ENCODE measurements around the gene ATP13A3. TPM values are rescaled to one million over a fixed set of nuclear protein-coding genes. Genes with fewer than 3 reads are reported as not detected.

Gene ATP13A3
- total RNA-seq, 6 donors from 2014 or later: 67.9 to 152 (median 94.6) TPM

DNA sequence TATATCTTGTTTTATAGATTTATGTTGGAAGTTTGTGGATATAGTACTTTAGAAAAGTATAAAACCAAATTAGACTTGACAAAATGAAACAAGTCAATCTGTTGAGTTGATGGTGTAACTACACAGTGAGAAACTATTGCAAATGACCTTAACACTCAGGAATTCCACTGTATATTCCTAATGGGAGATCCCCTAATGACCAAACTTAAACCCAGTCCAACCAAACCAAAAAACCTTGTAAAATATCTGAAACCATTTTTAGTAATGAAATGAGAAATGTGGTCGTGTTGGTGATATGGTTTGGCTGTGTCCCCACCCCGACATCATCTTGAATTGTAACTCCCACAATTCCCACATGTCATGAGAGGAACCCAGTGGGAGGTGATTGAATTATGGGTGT is 31.9 kb upstream of the ATP13A3 start:
- Histone ChIP-seq H3K36me3 (no peaks in the 10 kb centered on the region), H3K4me1 (no peaks in the 10 kb centered on the region), H3K4me3 (no peak overlapping the region), H3K27me3 (no peaks in the 10 kb centered on the region), H3K9me3 (no peaks in the 10 kb centered on the region), H3K27ac (no peak overlapping the region)
- ATAC-seq (ENCODE audit: low FRiP score in 2 of 2): no peak
- WGBS, 2 donors: 60 to 89% methylated on average over 2 of the region's 2 CpGs
- no peak for DNase-seq
- TF ChIP-seq POLR2AphosphoS5 (IDR thresholded peaks at IDR 0.05): no peak
- TF ChIP-seq, protein P1, sequence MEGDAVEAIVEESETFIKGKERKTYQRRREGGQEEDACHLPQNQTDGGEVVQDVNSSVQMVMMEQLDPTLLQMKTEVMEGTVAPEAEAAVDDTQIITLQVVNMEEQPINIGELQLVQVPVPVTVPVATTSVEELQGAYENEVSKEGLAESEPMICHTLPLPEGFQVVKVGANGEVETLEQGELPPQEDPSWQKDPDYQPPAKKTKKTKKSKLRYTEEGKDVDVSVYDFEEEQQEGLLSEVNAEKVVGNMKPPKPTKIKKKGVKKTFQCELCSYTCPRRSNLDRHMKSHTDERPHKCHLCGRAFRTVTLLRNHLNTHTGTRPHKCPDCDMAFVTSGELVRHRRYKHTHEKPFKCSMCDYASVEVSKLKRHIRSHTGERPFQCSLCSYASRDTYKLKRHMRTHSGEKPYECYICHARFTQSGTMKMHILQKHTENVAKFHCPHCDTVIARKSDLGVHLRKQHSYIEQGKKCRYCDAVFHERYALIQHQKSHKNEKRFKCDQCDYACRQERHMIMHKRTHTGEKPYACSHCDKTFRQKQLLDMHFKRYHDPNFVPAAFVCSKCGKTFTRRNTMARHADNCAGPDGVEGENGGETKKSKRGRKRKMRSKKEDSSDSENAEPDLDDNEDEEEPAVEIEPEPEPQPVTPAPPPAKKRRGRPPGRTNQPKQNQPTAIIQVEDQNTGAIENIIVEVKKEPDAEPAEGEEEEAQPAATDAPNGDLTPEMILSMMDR (IDR thresholded peaks at IDR 0.05): no peak
- TF ChIP-seq POLR2A (IDR thresholded peaks at IDR 0.05): no peak
- TF ChIP-seq EP300 (IDR thresholded peaks at IDR 0.05): no peak

DNA sequence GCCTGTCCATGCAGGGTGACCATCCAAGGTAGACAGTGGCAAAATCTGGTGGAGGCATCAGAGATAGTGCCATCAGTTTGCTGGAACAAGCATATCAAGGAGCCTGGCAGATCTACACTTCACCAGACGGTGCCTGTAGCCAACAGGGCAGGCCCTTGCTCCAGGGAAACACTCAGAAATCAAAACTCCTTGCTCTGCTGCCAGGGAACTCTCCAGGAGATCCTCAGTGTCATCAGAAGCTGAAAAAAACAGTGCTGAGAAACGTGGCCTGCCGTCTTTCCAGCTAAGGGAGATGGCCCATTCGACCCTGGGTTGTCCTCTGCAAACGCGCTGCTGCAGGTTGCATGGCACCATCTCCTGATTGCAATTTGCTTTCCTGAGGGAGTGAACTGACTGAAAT is 30.5 kb upstream of the ATP13A3 start:
- H3K4me1 ChIP-seq: no peaks in the 10 kb centered on the region
- DNase-seq: no peak
- 54 to 76% methylated on average over 6 of the region's 6 CpGs for WGBS, 2 donors
- TF ChIP-seq EP300 (IDR thresholded peaks at IDR 0.05): no peak
- no peak for TF ChIP-seq POLR2AphosphoS5 (IDR thresholded peaks at IDR 0.05)
- no peak for TF ChIP-seq POLR2A (IDR thresholded peaks at IDR 0.05)
- TF ChIP-seq, protein P1 (IDR thresholded peaks at IDR 0.05): no peak
- no peaks in the 10 kb centered on the region for H3K9me3 ChIP-seq
- no peak overlapping the region for H3K27ac ChIP-seq
- H3K4me3 ChIP-seq: no peak overlapping the region
- ATAC-seq (ENCODE audit: low FRiP score in 2 of 2): no peak
- no peaks in the 10 kb centered on the region for H3K27me3 ChIP-seq
- H3K36me3 ChIP-seq: no peaks in the 10 kb centered on the region

DNA sequence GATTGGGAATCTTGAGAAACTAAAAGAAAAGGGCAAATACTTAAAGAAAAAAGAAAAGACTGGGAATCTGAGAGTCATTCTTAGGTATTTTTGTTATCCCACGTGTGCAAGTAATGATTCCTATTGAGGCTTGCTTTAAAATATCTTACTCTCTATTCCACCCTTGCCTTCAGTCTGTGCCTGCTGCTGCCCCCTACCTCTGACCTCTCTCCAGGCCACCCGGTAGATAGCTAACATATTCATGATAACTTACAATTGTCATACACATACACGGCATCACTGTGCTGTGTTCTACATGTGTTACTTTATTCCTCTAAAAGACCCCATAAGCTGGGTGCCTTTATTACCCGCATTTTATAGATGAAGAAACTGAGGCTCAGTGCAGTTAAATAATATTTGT is 27.8 kb upstream of the ATP13A3 start:
- Histone ChIP-seq H3K4me1 (no peaks in the 10 kb centered on the region), H3K4me3 (no peak overlapping the region), H3K9me3 (no peaks in the 10 kb centered on the region), H3K27me3 (no peaks in the 10 kb centered on the region), H3K27ac (no peak overlapping the region), H3K36me3 (no peaks in the 10 kb centered on the region)
- DNase-seq (no peak), ATAC-seq (ENCODE audit: low FRiP score in 2 of 2) (no peak)
- no peak for TF ChIP-seq POLR2A (IDR thresholded peaks at IDR 0.05)
- TF ChIP-seq, protein P1 (IDR thresholded peaks at IDR 0.05): no peak
- TF ChIP-seq EP300 (IDR thresholded peaks at IDR 0.05): no peak
- TF ChIP-seq POLR2AphosphoS5 (IDR thresholded peaks at IDR 0.05): no peak
- 56 to 84% methylated on average over 4 of the region's 4 CpGs for WGBS, 2 donors

DNA sequence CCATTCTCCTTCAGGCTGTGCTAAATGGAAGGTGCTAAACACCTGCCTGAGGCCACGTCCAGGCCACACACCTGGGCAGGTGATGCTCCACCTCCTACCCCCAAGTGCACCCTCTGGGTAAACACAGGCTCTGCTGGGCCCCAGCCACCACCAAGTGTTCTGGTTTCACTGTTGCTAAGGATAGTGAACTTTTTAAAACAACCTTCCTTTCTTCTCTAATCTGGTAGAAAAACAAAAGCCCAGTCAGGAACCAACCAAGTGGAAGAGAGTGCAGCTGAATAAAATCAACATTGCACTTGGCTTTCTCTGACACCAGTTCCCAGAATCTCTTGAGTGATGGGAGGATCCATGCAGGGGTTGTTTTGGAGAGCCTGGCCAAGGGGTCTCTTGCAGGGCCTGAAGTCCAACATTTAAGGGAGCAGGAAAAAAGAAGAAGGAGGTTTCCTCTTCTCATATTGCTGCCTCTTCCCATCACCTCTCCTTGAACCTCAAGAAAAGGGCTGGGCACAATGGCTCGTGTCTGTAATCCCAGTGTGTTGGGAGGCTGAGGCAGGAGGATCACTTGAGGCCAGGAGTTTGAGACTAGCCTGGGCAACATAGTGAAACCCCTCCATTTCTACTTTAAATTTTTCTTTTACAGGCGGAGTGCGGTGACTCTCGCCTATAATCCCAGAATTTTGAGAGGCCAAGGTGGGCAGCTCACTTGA is 26.2 kb upstream of the ATP13A3 start:
- no peak for TF ChIP-seq EP300 (IDR thresholded peaks at IDR 0.05)
- TF ChIP-seq, protein P1 (IDR thresholded peaks at IDR 0.05): no peak
- no peak for TF ChIP-seq POLR2A (IDR thresholded peaks at IDR 0.05)
- TF ChIP-seq POLR2AphosphoS5 (IDR thresholded peaks at IDR 0.05): no peak
- no peak for DNase-seq
- Histone ChIP-seq H3K27me3 (no peaks in the 10 kb centered on the region), H3K9me3 (no peaks in the 10 kb centered on the region), H3K36me3 (no peaks in the 10 kb centered on the region), H3K4me1 (peaks cover 0 to 6% (median 0%) of the 10 kb centered on the region in 4 donors), H3K4me3 (no peak overlapping the region), H3K27ac (no peak overlapping the region)
- ATAC-seq (ENCODE audit: low FRiP score in 2 of 2): no peak
- 77 to 87% methylated on average over 5 of the region's 5 CpGs for WGBS, 2 donors

Measured in upper lobe of left lung (tissue), 6 donors.